ENCODE measurements around the gene RPS10.

Gene RPS10

DNA sequence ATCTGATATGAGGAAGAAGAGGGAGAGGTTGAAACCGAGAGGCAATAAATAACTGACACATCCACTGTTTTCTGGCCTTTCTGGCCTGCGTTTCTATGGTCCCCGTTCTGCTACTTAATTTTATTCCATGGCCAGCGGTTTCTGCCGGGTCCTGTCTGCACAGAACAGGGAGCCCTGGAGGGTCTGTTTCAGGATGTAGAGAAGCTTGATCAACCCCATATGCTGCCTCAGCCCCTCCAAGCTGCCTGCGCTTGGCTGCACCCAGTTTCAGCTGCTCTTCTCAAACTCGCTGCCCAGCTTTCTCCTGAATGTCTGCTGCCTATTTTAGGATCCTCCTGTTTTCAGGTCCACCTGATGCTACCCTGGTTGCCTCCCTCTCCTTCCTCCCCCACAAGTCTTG is 21.5 kb upstream of the RPS10 start:
- Histone ChIP-seq H3K36me3 (no peaks in the 10 kb centered on the region), H3K27ac (no peak overlapping the region), H3K9me3 (no peaks in the 10 kb centered on the region), H3K4me1 (ENCODE audit: control insufficient read depth in 1 of 2, insufficient read depth in 1 of 2, low read depth in 1 of 2, low read length in 1 of 2) (no peaks in the 10 kb centered on the region), H3K27me3 (no peaks in the 10 kb centered on the region), H3K4me3 (ENCODE audit: low read depth in 1 of 2, low read length in 1 of 2) (no peak overlapping the region)
- no peak for TF ChIP-seq CTCF (IDR thresholded peaks at IDR 0.05)

DNA sequence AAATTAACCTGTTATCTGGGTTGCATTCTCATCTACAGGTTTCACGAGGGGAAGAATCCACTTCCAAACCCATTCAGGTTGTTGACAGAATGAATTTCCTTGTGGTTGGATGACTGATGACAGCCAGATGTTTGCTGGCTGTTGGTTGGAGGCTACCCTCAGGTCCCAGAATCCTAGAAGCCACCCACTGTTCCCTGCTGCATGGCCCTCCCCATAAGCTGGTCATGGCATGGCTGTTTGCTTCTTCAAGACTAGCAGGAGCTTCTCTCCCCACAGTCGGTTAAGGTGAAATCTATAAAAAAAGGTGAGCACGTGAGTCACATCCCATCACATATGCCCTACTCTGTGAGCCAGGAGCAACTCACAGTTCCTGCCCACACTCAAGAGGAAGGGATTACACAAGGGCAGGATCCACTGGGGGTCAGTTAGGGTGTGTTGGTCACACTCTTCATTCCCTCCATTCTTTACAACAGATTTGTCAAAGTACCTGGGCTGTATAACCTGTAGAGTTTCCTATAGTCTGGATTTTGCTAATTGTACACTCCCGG is 19.5 kb upstream of the RPS10 start:
- H3K27ac ChIP-seq: no peak overlapping the region
- TF ChIP-seq CTCF (IDR thresholded peaks at IDR 0.05): no peak

DNA sequence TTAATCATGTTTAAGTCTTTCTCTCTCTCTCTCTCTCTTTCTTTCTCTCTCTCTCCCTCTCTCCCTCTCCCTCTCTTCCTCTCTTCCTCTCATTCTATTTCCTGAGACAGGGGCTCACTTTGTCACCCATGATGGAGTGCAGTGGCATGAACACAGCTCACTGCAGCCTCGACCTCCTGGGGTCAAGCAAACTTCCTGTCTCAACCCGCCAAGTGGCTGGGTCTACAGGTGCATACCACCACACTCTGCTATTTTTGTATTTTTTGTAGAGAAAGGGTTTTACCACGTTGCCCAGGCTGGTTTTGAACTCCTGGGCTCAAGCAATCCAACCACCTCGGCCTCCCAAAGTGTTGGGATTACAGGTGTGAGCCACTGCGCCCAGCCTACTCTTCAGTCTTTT is 15.7 kb upstream of the RPS10 start:
- Histone ChIP-seq H3K4me3 (ENCODE audit: low read depth in 1 of 2, low read length in 1 of 2) (no peak overlapping the region), H3K27me3 (no peaks in the 10 kb centered on the region), H3K27ac (no peak overlapping the region), H3K9me3 (no peaks in the 10 kb centered on the region), H3K4me1 (ENCODE audit: control insufficient read depth in 1 of 2, insufficient read depth in 1 of 2, low read depth in 1 of 2, low read length in 1 of 2) (no peaks in the 10 kb centered on the region), H3K36me3 (no peaks in the 10 kb centered on the region)
- TF ChIP-seq CTCF (IDR thresholded peaks at IDR 0.05): no peak

More for the DNA sequence above, 19.5 kb upstream of the RPS10 start:
- Histone ChIP-seq H3K4me1 (ENCODE audit: control insufficient read depth in 1 of 2, insufficient read depth in 1 of 2, low read depth in 1 of 2, low read length in 1 of 2) (no peaks in the 10 kb centered on the region), H3K36me3 (no peaks in the 10 kb centered on the region), H3K4me3 (ENCODE audit: low read depth in 1 of 2, low read length in 1 of 2) (no peak overlapping the region), H3K27me3 (no peaks in the 10 kb centered on the region), H3K9me3 (no peaks in the 10 kb centered on the region)

DNA sequence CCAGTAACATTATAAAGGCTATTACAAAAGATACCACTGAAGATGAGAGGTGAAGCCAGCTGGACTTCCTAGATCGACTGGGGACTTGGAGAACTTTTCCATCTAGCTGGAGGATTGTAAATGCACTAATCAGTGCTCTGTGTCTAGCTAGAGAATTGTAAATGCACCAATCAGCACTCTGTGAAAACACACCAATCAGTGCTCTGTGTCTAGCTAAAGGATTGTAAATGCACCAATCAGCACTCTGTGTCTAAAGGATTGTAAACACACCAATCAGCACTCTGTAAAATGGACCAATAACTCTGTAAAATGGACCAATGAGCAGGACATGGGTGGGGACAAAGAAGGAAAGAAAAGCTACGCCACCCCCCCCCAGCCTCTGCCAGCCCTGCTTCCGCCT is 13.6 kb upstream of the RPS10 start:
- Histone ChIP-seq H3K27ac (no peak overlapping the region), H3K27me3 (no peaks in the 10 kb centered on the region), H3K4me1 (ENCODE audit: control insufficient read depth in 1 of 2, insufficient read depth in 1 of 2, low read depth in 1 of 2, low read length in 1 of 2) (no peaks in the 10 kb centered on the region), H3K36me3 (no peaks in the 10 kb centered on the region), H3K9me3 (no peaks in the 10 kb centered on the region), H3K4me3 (ENCODE audit: low read depth in 1 of 2, low read length in 1 of 2) (no peak overlapping the region)
- no peak for TF ChIP-seq CTCF (IDR thresholded peaks at IDR 0.05)

GRCh38 chr6:34438705-34439104 is 12.8 kb upstream of the RPS10 start:
- Histone ChIP-seq H3K9me3 (no peaks in the 10 kb centered on the region), H3K27me3 (no peaks in the 10 kb centered on the region), H3K36me3 (no peaks in the 10 kb centered on the region), H3K4me1 (ENCODE audit: control insufficient read depth in 1 of 2, insufficient read depth in 1 of 2, low read depth in 1 of 2, low read length in 1 of 2) (no peaks in the 10 kb centered on the region), H3K4me3 (ENCODE audit: low read depth in 1 of 2, low read length in 1 of 2) (no peak overlapping the region), H3K27ac (no peak overlapping the region)
- TF ChIP-seq CTCF (IDR thresholded peaks at IDR 0.05): no peak

GRCh38 chr6:34437644-34437970 is 11.7 kb upstream of the RPS10 start:
- Histone ChIP-seq H3K27me3 (no peaks in the 10 kb centered on the region), H3K4me3 (ENCODE audit: low read depth in 1 of 2, low read length in 1 of 2) (no peak overlapping the region), H3K36me3 (no peaks in the 10 kb centered on the region), H3K27ac (no peak overlapping the region), H3K9me3 (no peaks in the 10 kb centered on the region), H3K4me1 (ENCODE audit: control insufficient read depth in 1 of 2, insufficient read depth in 1 of 2, low read depth in 1 of 2, low read length in 1 of 2) (no peaks in the 10 kb centered on the region)
- no peak for TF ChIP-seq CTCF (IDR thresholded peaks at IDR 0.05)

Data from neutrophil (primary cell).